ENCODE measurements around the gene RHOV. TPM values are rescaled to one million over a fixed set of nuclear protein-coding genes. Genes with fewer than 3 reads are reported as not detected.

The RHOV gene
- total RNA-seq, 2 donors from 2014 or later = 5.9 to 11.7 TPM

GRCh38 chr15:40904552-40905201, 30.6 kb upstream of the RHOV start:
- Histone ChIP-seq H3K4me3 (no peak overlapping the region), H3K27me3 (replicated peaks; ENCODE audit: insufficient read depth) (no peaks in the 10 kb centered on the region), H3K36me3 (peaks cover 1 to 11% of the 10 kb centered on the region in 2 donors), H3K9me3 (no peaks in the 10 kb centered on the region), H3K4me1 (replicated peaks) (peaks cover 22% of the 10 kb centered on the region), H3K27ac (peak overlapping the region in 1 of 2 donors; percentile 24)
- no peak for DNase-seq (ENCODE audit: low spot score)
- 75% methylated on average over 7 of the region's 7 CpGs for whole genome bisulfite sequencing
- intact Hi-C loops (cut with DNase I) = loop anchor here (1.0 to 10.0 kb wide), 4 partner anchors 38 to 278 kb away; partner anchors contain the start of gene INO80
- TF ChIP-seq CTCF (IDR thresholded peaks at IDR 0.05) (no peak), POLR2A (IDR thresholded peaks at IDR 0.05) (no peak), POLR2AphosphoS5 (IDR thresholded peaks at IDR 0.05) (no peak)

GRCh38 chr15:40902605-40903561, 28.8 kb upstream of the RHOV start:
- DNase-seq (ENCODE audit: low spot score) = no peak
- Histone ChIP-seq H3K27ac (no peak overlapping the region), H3K4me3 (no peak overlapping the region), H3K36me3 (peaks cover 4 to 23% of the 10 kb centered on the region in 2 donors), H3K9me3 (no peaks in the 10 kb centered on the region), H3K27me3 (replicated peaks; ENCODE audit: insufficient read depth) (no peaks in the 10 kb centered on the region), H3K4me1 (replicated peaks) (peaks cover 18% of the 10 kb centered on the region)
- intact Hi-C loops (cut with DNase I) = loop anchor here (10.0 kb wide), 1 partner anchor 212 kb away; the partner anchor contains the start of gene INO80
- TF ChIP-seq POLR2A (IDR thresholded peaks at IDR 0.05) (no peak), CTCF (IDR thresholded peaks at IDR 0.05) (no peak), POLR2AphosphoS5 (IDR thresholded peaks at IDR 0.05) (no peak)
- WGBS = 71% methylated on average over 31 of the region's 33 CpGs

DNA sequence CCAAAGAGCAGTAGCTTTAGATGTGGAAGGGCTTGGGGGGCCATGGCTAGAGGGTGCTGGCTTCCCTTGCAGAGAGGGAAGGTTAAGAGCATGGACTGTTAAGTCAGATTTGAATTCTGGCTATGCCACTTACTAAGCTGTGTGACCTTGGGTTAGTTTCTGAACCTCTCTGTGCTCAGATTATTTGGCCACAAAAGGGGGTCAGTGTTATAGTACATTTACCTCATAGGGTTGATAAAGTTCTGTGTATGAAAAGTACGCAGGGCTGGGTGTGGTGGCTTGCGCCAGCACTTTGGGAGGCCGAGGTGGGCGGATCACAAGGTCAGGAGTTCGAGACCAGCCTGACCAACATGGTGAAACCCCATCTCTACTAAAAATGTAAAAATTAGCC, 27.0 kb upstream of the RHOV start:
- intact Hi-C loops (cut with DNase I) = loop anchor here (10.0 kb wide), 1 partner anchor 214 kb away; the partner anchor contains the start of gene INO80

More for the DNA sequence above, 27.0 kb upstream of the RHOV start:
- no peaks in the 10 kb centered on the region for H3K9me3 ChIP-seq
- peaks cover 4 to 23% of the 10 kb centered on the region in 2 donors for H3K36me3 ChIP-seq
- no peak for DNase-seq (ENCODE audit: low spot score)
- no peaks in the 10 kb centered on the region for H3K27me3 ChIP-seq (replicated peaks; ENCODE audit: insufficient read depth)
- no peak overlapping the region for H3K4me3 ChIP-seq
- no peak overlapping the region for H3K27ac ChIP-seq
- WGBS = 75% methylated on average over 5 of the region's 5 CpGs
- TF ChIP-seq POLR2AphosphoS5 (IDR thresholded peaks at IDR 0.05) (no peak), CTCF (IDR thresholded peaks at IDR 0.05) (no peak), POLR2A (IDR thresholded peaks at IDR 0.05) (no peak)
- peaks cover 8% of the 10 kb centered on the region for H3K4me1 ChIP-seq (replicated peaks)

All from prostate gland (tissue), 2 donors.